ENCODE measurements around the gene CYP1A1. TPM values are rescaled to one million over a fixed set of nuclear protein-coding genes. Genes with fewer than 3 reads are reported as not detected.
A peak's percentile ranks its signal among the peaks of the same experiment; 100 is the strongest.
"Not testable (repeated sequence)": the region's sequence is repeated elsewhere in the genome, so short reads cannot be mapped to it uniquely, and the experiment has no call there.

Gene CYP1A1
- total RNA-seq, 1 donor from 2014 or later: 189 TPM

DNA sequence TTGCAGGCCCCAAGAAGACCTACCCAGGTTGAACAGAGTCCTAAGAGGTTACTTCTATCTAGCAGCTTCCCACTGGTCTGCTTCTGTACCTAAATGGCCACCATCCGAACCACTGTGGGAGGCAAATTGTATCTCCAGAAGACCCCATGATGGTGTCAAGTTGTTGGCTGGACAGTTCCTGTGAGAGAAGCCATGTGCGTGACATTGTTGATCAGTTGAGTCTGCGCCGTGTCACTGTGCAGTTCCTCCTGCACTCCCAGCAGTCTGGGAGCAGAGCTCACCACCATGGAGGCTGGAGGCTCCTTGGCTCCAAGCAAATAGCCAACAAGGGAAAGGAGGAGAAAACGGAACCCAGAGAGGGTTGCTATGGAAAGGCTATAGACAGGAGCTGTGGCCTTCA is 7.5 kb upstream of the CYP1A1 start:
- no peak for DNase-seq (ENCODE audit: extremely low spot score, unreplicated experiment)
- TF ChIP-seq, protein P1, sequence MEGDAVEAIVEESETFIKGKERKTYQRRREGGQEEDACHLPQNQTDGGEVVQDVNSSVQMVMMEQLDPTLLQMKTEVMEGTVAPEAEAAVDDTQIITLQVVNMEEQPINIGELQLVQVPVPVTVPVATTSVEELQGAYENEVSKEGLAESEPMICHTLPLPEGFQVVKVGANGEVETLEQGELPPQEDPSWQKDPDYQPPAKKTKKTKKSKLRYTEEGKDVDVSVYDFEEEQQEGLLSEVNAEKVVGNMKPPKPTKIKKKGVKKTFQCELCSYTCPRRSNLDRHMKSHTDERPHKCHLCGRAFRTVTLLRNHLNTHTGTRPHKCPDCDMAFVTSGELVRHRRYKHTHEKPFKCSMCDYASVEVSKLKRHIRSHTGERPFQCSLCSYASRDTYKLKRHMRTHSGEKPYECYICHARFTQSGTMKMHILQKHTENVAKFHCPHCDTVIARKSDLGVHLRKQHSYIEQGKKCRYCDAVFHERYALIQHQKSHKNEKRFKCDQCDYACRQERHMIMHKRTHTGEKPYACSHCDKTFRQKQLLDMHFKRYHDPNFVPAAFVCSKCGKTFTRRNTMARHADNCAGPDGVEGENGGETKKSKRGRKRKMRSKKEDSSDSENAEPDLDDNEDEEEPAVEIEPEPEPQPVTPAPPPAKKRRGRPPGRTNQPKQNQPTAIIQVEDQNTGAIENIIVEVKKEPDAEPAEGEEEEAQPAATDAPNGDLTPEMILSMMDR (conservative IDR thresholded peaks at IDR 0.05): no peak
- Mint-ChIP-seq H3K36me3 (no peaks in the 10 kb centered on the region), H3K4me1 (ENCODE audit: unreplicated experiment) (peaks cover 8% of the 10 kb centered on the region), H3K27ac (peak overlapping the region; percentile 32), H3K27me3 (peaks cover 19% of the 10 kb centered on the region), H3K4me3 (no peak overlapping the region), H3K9me3 (no peaks in the 10 kb centered on the region)

DNA sequence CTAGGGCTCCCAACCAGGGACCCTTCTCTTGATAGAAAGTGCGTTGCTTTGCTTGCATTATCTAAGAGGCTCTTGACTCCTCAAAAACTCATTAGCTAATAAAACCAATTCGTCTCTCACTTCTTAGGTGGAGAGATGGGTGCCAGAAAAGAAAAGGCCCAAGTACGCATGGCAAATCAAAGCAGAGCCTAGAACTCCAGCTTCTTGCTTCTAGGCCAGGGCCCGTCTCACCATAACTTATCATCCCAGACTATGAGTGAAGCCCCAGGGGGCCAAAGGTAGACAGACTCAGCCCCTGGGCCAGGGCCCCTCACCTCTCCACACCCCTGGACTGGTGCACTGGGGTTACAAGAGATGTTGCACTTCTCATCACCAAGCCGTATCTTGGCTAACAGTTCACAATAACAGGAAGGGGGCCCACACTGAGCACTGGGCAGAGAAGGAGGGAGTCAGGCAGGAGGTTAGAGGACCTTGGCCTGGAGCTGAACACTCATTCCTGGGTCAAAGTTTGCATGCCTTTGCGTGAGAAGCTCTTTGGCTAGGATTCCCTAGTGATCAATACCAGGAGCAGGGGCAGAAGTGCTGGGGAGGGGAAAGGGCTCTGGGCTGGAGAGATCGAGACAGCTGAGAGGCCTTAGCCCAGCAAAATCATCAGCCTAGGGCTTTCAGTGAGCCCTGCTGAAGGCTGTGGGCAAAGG is 5.4 kb upstream of the CYP1A1 start:
- peaks cover 19% of the 10 kb centered on the region for H3K27me3 Mint-ChIP-seq
- H3K9me3 Mint-ChIP-seq: no peaks in the 10 kb centered on the region
- peak overlapping the region; percentile 71 for H3K27ac Mint-ChIP-seq
- peaks cover 13% of the 10 kb centered on the region for H3K4me1 Mint-ChIP-seq (ENCODE audit: unreplicated experiment)
- no peaks in the 10 kb centered on the region for H3K36me3 Mint-ChIP-seq
- DNase-seq (ENCODE audit: extremely low spot score, unreplicated experiment): no peak
- TF ChIP-seq, protein P1 (conservative IDR thresholded peaks at IDR 0.05): no peak
- H3K4me3 Mint-ChIP-seq: no peak overlapping the region

DNA sequence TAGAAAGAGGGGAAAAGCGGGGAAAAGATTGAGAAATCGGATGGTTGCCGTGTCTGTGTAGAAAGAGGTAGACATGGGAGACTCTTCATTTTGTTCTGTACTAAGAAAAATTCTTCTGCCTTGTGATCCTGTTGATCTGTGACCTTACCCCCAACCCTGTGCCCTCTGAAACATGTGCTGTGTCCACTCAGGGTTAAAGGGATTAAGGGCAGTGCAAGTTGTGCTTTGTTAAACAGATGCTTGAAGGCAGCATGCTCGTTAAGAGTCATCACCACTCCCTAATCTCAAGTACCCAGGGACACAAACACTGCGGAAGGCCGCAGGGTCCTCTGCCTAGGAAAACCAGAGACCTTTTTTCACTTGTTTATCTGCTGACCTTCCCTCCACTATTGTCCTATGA is 4.0 kb upstream of the CYP1A1 start:
- DNase-seq (ENCODE audit: extremely low spot score, unreplicated experiment); H3K36me3 Mint-ChIP-seq; H3K9me3 Mint-ChIP-seq: not testable (repeated sequence)
- peak overlapping the region; percentile 31 for H3K4me3 Mint-ChIP-seq
- H3K4me1 Mint-ChIP-seq (ENCODE audit: unreplicated experiment): peaks cover 16% of the 10 kb centered on the region
- peaks cover 18% of the 10 kb centered on the region for H3K27me3 Mint-ChIP-seq
- H3K27ac Mint-ChIP-seq: peak overlapping the region; percentile 71

DNA sequence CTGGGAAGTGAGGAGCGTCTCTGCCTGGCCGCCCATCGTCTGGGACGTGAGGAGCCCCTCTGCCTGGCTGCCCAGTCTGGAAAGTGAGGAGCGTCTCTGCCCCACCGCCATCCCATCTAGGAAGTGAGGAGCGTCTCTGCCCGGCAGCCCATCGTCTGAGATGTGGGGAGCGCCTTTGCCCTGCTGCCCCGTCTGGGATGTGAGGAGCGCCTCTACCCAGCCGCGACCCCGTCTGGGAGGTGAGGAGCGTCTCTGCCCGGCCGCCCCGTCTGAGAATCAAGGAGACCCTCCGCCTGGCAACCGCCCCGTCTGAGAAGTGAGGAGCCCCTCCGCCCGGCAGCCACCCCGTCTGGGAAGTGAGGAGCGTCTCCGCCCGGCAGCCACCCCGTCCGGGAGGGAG is 3.4 kb upstream of the CYP1A1 start:
- peaks cover 23% of the 10 kb centered on the region for H3K4me1 Mint-ChIP-seq (ENCODE audit: unreplicated experiment)
- not testable (repeated sequence) for H3K36me3 Mint-ChIP-seq

DNA sequence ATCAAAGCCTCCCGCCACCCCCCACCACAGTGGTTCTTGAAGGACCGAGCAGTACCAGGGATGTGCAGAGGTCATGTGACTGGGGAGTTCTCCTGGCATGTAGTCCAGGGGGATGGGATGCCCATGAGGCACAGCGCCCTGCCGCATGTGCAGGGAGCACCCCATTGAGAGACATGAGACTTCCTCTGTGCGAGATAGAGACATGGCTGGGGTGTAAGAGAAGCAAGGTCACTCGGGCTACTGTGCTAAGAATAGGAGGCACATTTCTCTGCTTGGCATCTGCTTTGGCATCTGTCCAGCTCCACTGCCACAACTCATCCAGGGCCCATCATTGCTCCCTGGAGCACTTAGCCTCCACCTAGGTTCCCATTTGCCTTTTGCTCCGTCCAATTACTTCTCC is 2.4 kb upstream of the CYP1A1 start:
- TF ChIP-seq, protein P1 (conservative IDR thresholded peaks at IDR 0.05): no peak
- H3K36me3 Mint-ChIP-seq: no peaks in the 10 kb centered on the region
- H3K27ac Mint-ChIP-seq: peak overlapping the region; percentile 65
- H3K4me3 Mint-ChIP-seq: peak overlapping the region; percentile 22
- H3K9me3 Mint-ChIP-seq: no peaks in the 10 kb centered on the region
- peaks cover 30% of the 10 kb centered on the region for H3K4me1 Mint-ChIP-seq (ENCODE audit: unreplicated experiment)
- H3K27me3 Mint-ChIP-seq: peaks cover 19% of the 10 kb centered on the region
- no peak for DNase-seq (ENCODE audit: extremely low spot score, unreplicated experiment)

More for the DNA sequence above, 3.4 kb upstream of the CYP1A1 start:
- H3K27me3 Mint-ChIP-seq: peaks cover 18% of the 10 kb centered on the region
- H3K4me3 Mint-ChIP-seq; H3K27ac Mint-ChIP-seq; H3K9me3 Mint-ChIP-seq; DNase-seq (ENCODE audit: extremely low spot score, unreplicated experiment): not testable (repeated sequence)

DNA sequence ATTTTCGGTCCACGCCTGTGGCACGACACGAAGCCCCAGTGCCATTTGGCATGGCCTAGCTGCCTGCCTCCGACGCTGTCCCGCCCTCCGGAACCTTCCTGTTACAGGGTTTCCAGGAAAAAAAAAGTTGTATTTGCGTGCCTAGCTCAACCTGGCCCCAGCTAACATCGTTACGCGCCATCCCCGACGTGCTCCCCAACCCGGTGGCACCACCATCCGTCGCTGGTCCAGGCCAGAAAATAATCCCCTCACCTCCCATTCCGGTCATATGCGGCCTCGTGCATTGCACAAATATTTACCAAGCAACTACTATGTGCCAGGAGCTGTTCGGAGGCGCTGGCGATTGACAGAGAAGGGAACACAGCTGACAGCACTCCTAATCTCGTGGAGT is 1.4 kb upstream of the CYP1A1 start:
- Mint-ChIP-seq H3K36me3 (peaks cover 2% of the 10 kb centered on the region), H3K9me3 (no peaks in the 10 kb centered on the region), H3K27me3 (peaks cover 19% of the 10 kb centered on the region), H3K4me1 (ENCODE audit: unreplicated experiment) (peaks cover 31% of the 10 kb centered on the region), H3K4me3 (peak overlapping the region; percentile 78), H3K27ac (peak overlapping the region; percentile 65)
- DNase-seq (ENCODE audit: extremely low spot score, unreplicated experiment): no peak
- TF ChIP-seq, protein P1 (conservative IDR thresholded peaks at IDR 0.05): no peak
